Activated CD4-positive, alpha-beta T cell treated with anti-CD3 and anti-CD28 coated beads for 36 hours (primary cell): ENCODE results near the gene ARHGAP45. TPM values are rescaled to one million over a fixed set of nuclear protein-coding genes. Genes with fewer than 3 reads are reported as not detected.
A peak's percentile ranks its signal among the peaks of the same experiment; 100 is the strongest.

ENCODE experiments used
- ATAC-seq: fragments of 200-7000 bp; cut with Tn5 transposase; one replicate; pipeline ENCODE4 v1.10.0; 2021; ENCODE audit warnings: mild to moderate bottlenecking, moderate library complexity
- CTCF ChIA-PET: fragments of 350-600 bp; sonication (Branson Sonifier 250); formaldehyde crosslinking; loops from one replicate; lab custom pipeline; 2021; ENCODE audit warnings: antibody characterized with exemption; lab: Charles Lee
- POLR2A ChIA-PET: fragments of 350-600 bp; sonication (Branson Sonifier 250); formaldehyde crosslinking; loops from one replicate; lab custom pipeline; 2021; ENCODE audit warnings: antibody characterized with exemption, inconsistent platforms; lab: Charles Lee
- DNase-seq: peaks from one replicate; pipeline ENCODE4 v3.0.0-alpha.2; 2020
- H3K27ac Mint-ChIP-seq: one replicate; pipeline ENCODE4 v1.8.0; 2021; ENCODE audit warnings: mixed read lengths
- H3K27me3 Mint-ChIP-seq: one replicate; pipeline ENCODE4 v1.8.0; 2021; ENCODE audit warnings: mixed read lengths
- H3K36me3 Mint-ChIP-seq: one replicate; pipeline ENCODE4 v1.8.0; 2021; ENCODE audit warnings: low read depth, mixed read lengths
- H3K4me1 Mint-ChIP-seq: one replicate; pipeline ENCODE4 v1.8.0; 2021; ENCODE audit warnings: mixed read lengths
- H3K4me3 Mint-ChIP-seq: one replicate; pipeline ENCODE4 v1.8.0; 2021; ENCODE audit warnings: mild to moderate bottlenecking, moderate library complexity, mixed read lengths
- H3K9me3 Mint-ChIP-seq: one replicate; pipeline ENCODE4 v1.8.0; 2021; ENCODE audit warnings: low read depth, mixed read lengths
- intact Hi-C, 2 experiments: fragments of 100-400 bp; cut with DNase I in 1 of 2; cut with micrococcal nuclease in 1 of 2; formaldehyde crosslinking; loops; one replicate each; pipeline versions ENCODE4 v1.14.2 to v1.15.1; 2022 to 2024; cut with DNase I, micrococcal nuclease
- total RNA-seq, 2 experiments: library from RNA; stranded (reverse); gene quantifications; one replicate each; pipeline ENCODE4 v1.2.3, GENCODE V29; 2021

ARHGAP45 gene
- total RNA-seq, 2 experiments from 2014 or later: 107 to 137 TPM

- ATAC-seq (no peak), DNase-seq (no peak)
- Mint-ChIP-seq H3K4me1 (peaks cover 64% of the 10 kb centered on the region), H3K27me3 (no peaks in the 10 kb centered on the region), H3K4me3 (no peak overlapping the region), H3K27ac (peak overlapping the region; percentile 18), H3K9me3 (peaks cover 4% of the 10 kb centered on the region), H3K36me3 (peaks cover 19% of the 10 kb centered on the region)
- CTCF ChIA-PET: interaction anchor here (0.6 to 1.4 kb wide), 2 partner anchors 33 to 127 kb away, joined by 3 to 4 read pairs; no protein-coding TSS in a partner anchor
- POLR2A ChIA-PET: no interaction called here
- intact Hi-C loops: loop anchor here in 1 of 2 experiments (5.0 kb wide), 1 partner anchor 35 kb away; no protein-coding TSS in a partner anchor
Observed at GRCh38 chr19:1097810-1098176, 30.8 kb downstream of the ARHGAP45 start.

GRCh38 chr19:1098177-1099051 is 31.4 kb downstream of the ARHGAP45 start:
- no peak overlapping the region for H3K4me3 Mint-ChIP-seq
- DNase-seq (no peak), ATAC-seq (no peak)
- H3K36me3 Mint-ChIP-seq: peaks cover 13% of the 10 kb centered on the region
- peak overlapping the region; percentile 61 for H3K27ac Mint-ChIP-seq
- no peaks in the 10 kb centered on the region for H3K27me3 Mint-ChIP-seq
- POLR2A ChIA-PET: no interaction called here
- intact Hi-C loops: loop anchor here (1.0 to 5.0 kb wide), 4 partner anchors 21 to 107 kb away; partner anchors contain the start of gene STK11 (in 1 of the 2)
- peaks cover 4% of the 10 kb centered on the region for H3K9me3 Mint-ChIP-seq
- peaks cover 67% of the 10 kb centered on the region for H3K4me1 Mint-ChIP-seq
- CTCF ChIA-PET: interaction anchor here (0.6 to 1.4 kb wide), 2 partner anchors 33 to 127 kb away, joined by 3 to 4 read pairs; no protein-coding TSS in a partner anchor

GRCh38 chr19:1101337-1101698 is 34.4 kb downstream of the ARHGAP45 start:
- Mint-ChIP-seq H3K4me1 (peaks cover 62% of the 10 kb centered on the region), H3K4me3 (peak overlapping the region; percentile 32), H3K27me3 (no peaks in the 10 kb centered on the region), H3K36me3 (peaks cover 4% of the 10 kb centered on the region), H3K27ac (peak overlapping the region; percentile 83), H3K9me3 (peaks cover 4% of the 10 kb centered on the region)
- POLR2A ChIA-PET: interaction anchor here (0.5 kb wide), 1 partner anchor 989 kb away, joined by 3 read pairs; no protein-coding TSS in a partner anchor
- intact Hi-C loops: loop anchor here in 1 of 2 experiments (5.0 kb wide), 1 partner anchor 34 kb away; the partner anchor contains the start of gene ARHGAP45
- ATAC-seq (no peak), DNase-seq (no peak)
- CTCF ChIA-PET: interaction anchor here (0.6 to 1.4 kb wide), 4 partner anchors 12 to 178 kb away, joined by 3 to 4 read pairs (median 3); no protein-coding TSS in a partner anchor

DNA sequence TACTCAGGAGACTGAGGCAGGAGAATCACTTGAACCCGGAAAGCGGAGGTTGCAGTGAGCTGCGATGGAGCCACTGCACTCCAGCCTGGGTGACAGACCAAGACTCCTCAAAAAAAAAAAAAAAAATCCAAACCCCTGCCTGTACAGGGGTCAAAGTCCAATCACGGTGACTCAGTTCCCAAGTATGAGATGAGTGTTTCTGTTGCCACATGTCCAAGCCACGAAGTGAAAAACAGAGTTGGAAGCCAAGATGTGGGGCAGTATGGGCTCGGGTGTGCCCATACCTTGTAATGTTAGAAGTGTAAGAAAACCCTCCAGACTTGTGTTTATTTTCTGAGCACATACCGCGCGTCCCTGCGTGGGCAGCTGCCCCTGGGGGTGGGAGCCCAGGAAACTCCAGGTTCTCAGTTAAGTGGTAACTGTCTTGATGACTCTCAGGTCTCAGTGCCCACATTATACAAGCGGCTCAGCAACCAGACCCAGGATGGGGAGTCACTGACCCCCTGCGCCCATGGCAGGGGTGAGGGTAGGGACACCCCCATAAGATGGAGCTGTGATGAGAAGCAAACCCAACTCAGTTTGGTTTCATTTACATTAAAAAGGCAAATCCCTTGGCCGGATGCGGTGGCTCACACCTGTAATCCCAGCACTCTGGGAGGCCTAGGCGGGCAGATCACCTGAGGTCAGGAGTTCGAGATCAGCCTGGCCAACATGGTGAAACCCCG is 35.6 kb downstream of the ARHGAP45 start:
- CTCF ChIA-PET: interaction anchor here (0.6 to 1.8 kb wide), 6 partner anchors 8 to 179 kb away, joined by 3 to 4 read pairs (median 3); partner anchors contain the start of gene ATP5F1D
- peak overlapping the region; percentile 83 for H3K27ac Mint-ChIP-seq
- ATAC-seq: peak; percentile 24
- H3K4me1 Mint-ChIP-seq: peaks cover 63% of the 10 kb centered on the region
- DNase-seq: peak; percentile 85
- H3K27me3 Mint-ChIP-seq: no peaks in the 10 kb centered on the region
- H3K4me3 Mint-ChIP-seq: peak overlapping the region; percentile 61
- H3K9me3 Mint-ChIP-seq: peaks cover 4% of the 10 kb centered on the region
- intact Hi-C loops: loop anchor here (1.0 to 5.0 kb wide), 7 partner anchors 35 to 182 kb away; partner anchors contain the start of genes ATP5F1D (in 2 of the 2), RNU6-2 (in 2 of the 2), TMEM259 (in 2 of the 2) and ARHGAP45 (in 1 of the 2)
- POLR2A ChIA-PET: interaction anchor here (0.6 kb wide), 2 partner anchors 10 to 30 kb away, joined by 3 to 12 read pairs; no protein-coding TSS in a partner anchor
- peaks cover 7% of the 10 kb centered on the region for H3K36me3 Mint-ChIP-seq

DNA sequence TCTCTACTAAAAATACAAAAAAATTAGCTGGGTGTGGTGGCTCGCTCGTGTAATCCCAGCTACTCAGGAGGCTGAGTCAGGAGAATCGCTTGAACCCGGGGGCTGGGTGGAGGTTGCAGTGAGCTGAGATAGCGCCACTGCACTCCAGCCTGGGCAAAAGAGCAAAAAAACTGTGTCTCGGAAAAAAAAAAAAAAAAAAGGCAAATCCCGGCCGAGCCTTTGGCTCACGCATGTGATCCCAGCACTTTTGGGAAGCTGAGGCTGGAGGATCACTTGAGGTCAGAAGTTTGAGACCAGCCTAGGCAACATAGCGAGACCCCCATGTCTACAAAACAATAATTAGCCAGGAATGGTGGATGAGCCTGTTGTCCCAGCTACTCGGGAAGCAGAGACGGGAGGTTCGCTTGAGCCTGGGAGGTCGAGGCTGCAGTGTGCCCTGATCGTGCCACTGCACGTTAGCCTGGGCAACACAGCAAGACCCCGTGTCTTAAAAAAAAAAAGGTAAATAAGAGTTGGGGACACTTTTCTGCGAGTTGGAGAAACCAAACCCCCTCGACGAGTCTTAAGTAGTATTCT is 36.3 kb downstream of the ARHGAP45 start:
- no peak for ATAC-seq
- intact Hi-C loops: loop anchor here (1.0 to 5.0 kb wide), 6 partner anchors 36 to 166 kb away; partner anchors contain the start of genes ATP5F1D (in 2 of the 2), RNU6-2 (in 2 of the 2), TMEM259 (in 2 of the 2) and ARHGAP45 (in 1 of the 2)
- no peaks in the 10 kb centered on the region for H3K27me3 Mint-ChIP-seq
- ChIA-PET CTCF (interaction anchor here (0.6 to 1.8 kb wide), 5 partner anchors 9 to 166 kb away, joined by 3 to 4 read pairs (median 3); partner anchors contain the start of gene ATP5F1D), POLR2A (interaction anchor here (0.6 kb wide), 1 partner anchor 10 kb away, joined by 3 read pairs; no protein-coding TSS in a partner anchor)
- H3K27ac Mint-ChIP-seq: peak overlapping the region; percentile 83
- H3K4me1 Mint-ChIP-seq: peaks cover 57% of the 10 kb centered on the region
- no peak for DNase-seq
- peaks cover 7% of the 10 kb centered on the region for H3K36me3 Mint-ChIP-seq
- peaks cover 4% of the 10 kb centered on the region for H3K9me3 Mint-ChIP-seq
- peak overlapping the region; percentile 61 for H3K4me3 Mint-ChIP-seq

DNA sequence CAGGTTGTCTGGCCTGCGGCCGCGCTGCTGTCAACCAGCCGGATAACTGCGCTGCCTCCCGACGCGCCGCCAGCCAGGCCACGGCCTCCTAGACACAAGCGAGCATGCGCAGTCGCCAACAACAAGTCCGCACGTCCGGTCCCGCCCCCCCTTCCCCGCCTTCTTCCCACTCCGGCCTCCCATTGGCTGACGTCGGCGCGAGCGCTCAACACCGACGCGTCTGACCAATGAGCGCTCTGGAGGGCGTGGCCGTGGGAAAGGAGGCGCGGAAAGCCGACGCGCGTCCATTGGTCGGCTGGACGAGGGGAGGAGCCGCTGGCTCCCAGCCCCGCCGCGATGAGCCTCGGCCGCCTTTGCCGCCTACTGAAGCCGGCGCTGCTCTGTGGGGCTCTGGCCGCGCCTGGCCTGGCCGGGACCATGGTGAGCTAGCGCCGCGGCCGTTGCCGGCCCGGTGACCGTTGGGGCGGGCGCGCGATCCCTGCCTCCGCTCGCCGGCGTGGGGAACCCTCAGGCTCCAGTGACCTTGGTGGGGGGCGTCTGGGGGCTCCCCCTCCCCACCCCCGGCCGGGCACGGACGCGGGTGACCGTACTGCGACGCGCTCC is 36.8 kb downstream of the ARHGAP45 start, which contains the start of gene GPX4:
GPX4 (plus strand) TSS at position 287 of the 603 bp plus-strand sequence; CDS start at position 337, 50 bp downstream.
- intact Hi-C loops: loop anchor here (1.0 to 5.0 kb wide), 10 partner anchors 22 to 165 kb away; partner anchors contain the start of genes ARHGAP45 (in 2 of the 2), ATP5F1D (in 2 of the 2), RNU6-2 (in 2 of the 2) and TMEM259 (in 2 of the 2)
- ATAC-seq: peak; percentile 81
- ChIA-PET CTCF (interaction anchor here (0.8 to 1.8 kb wide), 3 partner anchors 9 to 138 kb away, joined by 3 read pairs; partner anchors contain the start of gene ATP5F1D), POLR2A (no interaction called here)
- Mint-ChIP-seq H3K4me1 (peaks cover 52% of the 10 kb centered on the region), H3K36me3 (peaks cover 9% of the 10 kb centered on the region), H3K9me3 (peaks cover 4% of the 10 kb centered on the region), H3K27me3 (no peaks in the 10 kb centered on the region), H3K27ac (peak within 1 kb of the TSS; percentile 83), H3K4me3 (peak within 1 kb of the TSS; percentile 71)
- peak; percentile 100 for DNase-seq

DNA sequence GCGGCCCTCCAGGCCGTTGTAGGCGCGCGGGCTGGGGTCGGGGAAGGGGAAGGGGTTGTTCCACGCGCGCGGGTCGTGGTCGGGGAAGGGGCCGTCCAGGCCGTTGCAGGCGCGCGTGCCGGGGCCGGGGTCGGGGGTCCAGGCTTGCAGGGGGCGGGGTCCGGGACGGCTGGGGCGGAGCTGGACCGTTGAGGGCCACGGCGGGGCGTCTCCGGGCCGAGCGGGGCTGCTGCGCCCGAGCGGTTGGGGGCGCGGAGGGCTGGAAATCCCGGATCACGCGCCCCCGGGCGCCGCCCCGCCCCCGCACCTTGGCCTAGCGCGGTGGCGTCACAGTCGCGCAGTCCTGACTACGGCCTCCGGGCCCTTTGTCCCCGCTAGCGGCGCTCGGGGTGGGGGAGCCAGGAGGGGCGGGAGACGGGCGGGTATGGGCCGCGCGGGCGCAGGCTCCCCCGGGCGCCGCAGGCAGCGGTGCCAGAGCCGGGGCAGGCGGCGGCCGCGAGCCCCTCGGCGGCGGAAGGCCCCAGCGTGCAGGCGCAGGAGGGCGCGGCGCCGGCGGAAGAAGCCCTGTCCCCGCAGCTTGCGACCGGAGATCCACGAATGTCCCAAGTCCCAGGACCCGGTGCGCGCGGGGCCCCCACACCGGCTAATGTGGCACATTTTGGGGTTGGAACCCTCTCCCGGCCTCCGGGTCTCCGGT is 37.5 kb downstream of the ARHGAP45 start:
- peaks cover 4% of the 10 kb centered on the region for H3K9me3 Mint-ChIP-seq
- peak; percentile 14 for ATAC-seq
- ChIA-PET CTCF (no interaction called here), POLR2A (no interaction called here)
- intact Hi-C loops: loop anchor here (1.0 to 5.0 kb wide), 5 partner anchors 22 to 101 kb away; partner anchors contain the start of genes ARHGAP45 (in 2 of the 2) and STK11 (in 1 of the 2)
- peak overlapping the region; percentile 71 for H3K4me3 Mint-ChIP-seq
- no peaks in the 10 kb centered on the region for H3K27me3 Mint-ChIP-seq
- H3K36me3 Mint-ChIP-seq: peaks cover 9% of the 10 kb centered on the region
- peaks cover 45% of the 10 kb centered on the region for H3K4me1 Mint-ChIP-seq
- DNase-seq: peak; percentile 86
- H3K27ac Mint-ChIP-seq: no peak overlapping the region

DNA sequence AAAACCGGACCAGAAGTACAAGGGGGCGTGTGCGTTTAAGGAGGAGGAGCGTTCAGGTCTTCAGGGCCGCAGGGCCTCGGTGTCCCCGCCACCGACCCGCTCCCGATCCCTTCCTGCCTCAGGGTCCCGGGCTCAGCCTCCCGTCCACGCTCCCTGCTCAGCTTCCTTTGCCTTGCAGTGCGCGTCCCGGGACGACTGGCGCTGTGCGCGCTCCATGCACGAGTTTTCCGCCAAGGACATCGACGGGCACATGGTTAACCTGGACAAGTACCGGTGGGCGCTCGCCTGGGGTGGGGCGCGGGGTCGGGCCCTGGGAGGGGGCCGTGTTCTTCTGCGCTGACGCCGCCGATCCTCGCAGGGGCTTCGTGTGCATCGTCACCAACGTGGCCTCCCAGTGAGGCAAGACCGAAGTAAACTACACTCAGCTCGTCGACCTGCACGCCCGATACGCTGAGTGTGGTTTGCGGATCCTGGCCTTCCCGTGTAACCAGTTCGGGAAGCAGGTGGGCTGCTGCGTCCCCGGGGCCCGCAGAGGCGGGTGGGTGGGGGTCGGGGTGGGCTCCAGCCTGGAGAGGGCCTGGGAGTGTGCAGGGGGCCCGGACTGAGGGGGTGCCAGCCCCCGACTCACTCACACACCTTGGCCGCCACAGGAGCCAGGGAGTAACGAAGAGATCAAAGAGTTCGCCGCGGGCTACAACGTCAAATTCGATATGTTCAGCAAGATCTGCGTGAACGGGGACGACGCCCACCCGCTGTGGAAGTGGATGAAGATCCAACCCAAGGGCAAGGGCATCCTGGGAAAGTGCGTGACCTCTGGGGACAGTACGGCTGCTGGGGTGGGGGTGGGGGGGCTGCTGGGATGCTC is 38.3 kb downstream of the ARHGAP45 start:
- Mint-ChIP-seq H3K36me3 (peaks cover 13% of the 10 kb centered on the region), H3K4me1 (peaks cover 37% of the 10 kb centered on the region), H3K4me3 (peak overlapping the region; percentile 71), H3K9me3 (no peaks in the 10 kb centered on the region), H3K27me3 (no peaks in the 10 kb centered on the region), H3K27ac (no peak overlapping the region)
- POLR2A ChIA-PET: interaction anchor here (0.6 kb wide), 2 partner anchors 29 to 98 kb away, joined by 5 to 9 read pairs; no protein-coding TSS in a partner anchor
- CTCF ChIA-PET: no interaction called here
- no peak for ATAC-seq
- intact Hi-C loops: no loop called here
- DNase-seq: no peak
